HepG2 (cell line): ENCODE measurements around the gene STYX. TPM values are rescaled to one million over a fixed set of nuclear protein-coding genes. Genes with fewer than 3 reads are reported as not detected.

ENCODE experiments used
- ARHGAP35 ChIP-seq: sonication (generic); formaldehyde crosslinking; IDR thresholded peaks from 2 replicates; pipeline ENCODE4 v1.9.0; 2022; ENCODE audit warnings: mild to moderate bottlenecking, inconsistent platforms, moderate library complexity, missing genetic modification reagents, borderline replicate concordance
- DRAP1 ChIP-seq: IDR thresholded peaks from 2 replicates; pipeline ENCODE4 v1.6.1; 2016; ENCODE audit warnings: missing genetic modification reagents, missing compliant biosample characterization
- EED ChIP-seq: sonication (generic); formaldehyde crosslinking; IDR thresholded peaks from 2 replicates; pipeline ENCODE4 v1.5.0; 2020; ENCODE audit warnings: mild to moderate bottlenecking, missing genetic modification reagents
- GZF1 ChIP-seq: sonication (generic); formaldehyde crosslinking; IDR thresholded peaks from 2 replicates; pipeline ENCODE4 v1.5.1; 2020; ENCODE audit warnings: mild to moderate bottlenecking, missing genetic modification reagents
- HNRNPL ChIP-seq: fragments of 200-400 bp; formaldehyde crosslinking; IDR thresholded peaks from 2 replicates; pipeline ENCODE4 v1.6.1; 2017; ENCODE audit warnings: mild to moderate bottlenecking, low read depth, low read length
- KAT7 ChIP-seq: IDR thresholded peaks from 2 replicates; pipeline ENCODE4 v1.6.1; 2018; ENCODE audit warnings: borderline replicate concordance, missing compliant biosample characterization
- KDM5B ChIP-seq: sonication (generic); formaldehyde crosslinking; IDR thresholded peaks from 2 replicates; pipeline ENCODE4 v1.4.0; 2020; ENCODE audit warnings: missing genetic modification reagents, mild to moderate bottlenecking, borderline replicate concordance
- MNT ChIP-seq: fragments of 450-650 bp; IDR thresholded peaks from 2 replicates; pipeline ENCODE4 v1.6.1; 2016
- NRL ChIP-seq: sonication (generic); formaldehyde crosslinking; IDR thresholded peaks from 2 replicates; pipeline ENCODE4 v1.5.0; 2020; ENCODE audit warnings: missing genetic modification reagents, mild to moderate bottlenecking, moderate library complexity, borderline replicate concordance
- POLR2AphosphoS5 ChIP-seq: IDR thresholded peaks from 2 replicates; pipeline ENCODE4 v1.6.1; 2012; ENCODE audit warnings: low read depth, low read length
- TEAD2 ChIP-seq: sonication (generic); formaldehyde crosslinking; IDR thresholded peaks from 2 replicates; pipeline ENCODE4 v1.9.0; 2021; ENCODE audit warnings: missing genetic modification reagents
- ZEB1 ChIP-seq: IDR thresholded peaks from 2 replicates; pipeline ENCODE4 v1.6.1; 2012; ENCODE audit warnings: mild to moderate bottlenecking, low read depth, inconsistent platforms; ENCODE audit not compliant: insufficient replicate concordance
- ZNF142 ChIP-seq: sonication (generic); formaldehyde crosslinking; IDR thresholded peaks from 2 replicates; pipeline ENCODE4 v1.4.0; 2020; ENCODE audit warnings: missing genetic modification reagents
- ZNF281 ChIP-seq: sonication (generic); formaldehyde crosslinking; IDR thresholded peaks from 2 replicates; pipeline ENCODE4 v1.4.0; 2020; ENCODE audit warnings: missing genetic modification reagents, borderline replicate concordance
- ZNF430 ChIP-seq: sonication (generic); formaldehyde crosslinking; IDR thresholded peaks from 2 replicates; pipeline ENCODE4 v1.9.0; 2021; ENCODE audit warnings: mild to moderate bottlenecking, missing genetic modification reagents
- ZNF761 ChIP-seq: sonication (generic); formaldehyde crosslinking; conservative IDR thresholded peaks from 2 replicates; pipeline ENCODE4 v1.4.0; 2020; ENCODE audit warnings: mild to moderate bottlenecking, missing genetic modification reagents
- ZNF775 ChIP-seq: sonication (generic); formaldehyde crosslinking; IDR thresholded peaks from 2 replicates; pipeline ENCODE4 v1.4.0; 2020; ENCODE audit warnings: missing genetic modification reagents, mild to moderate bottlenecking, moderate library complexity, borderline replicate concordance
- ZNF792 ChIP-seq: IDR thresholded peaks from 2 replicates; pipeline ENCODE4 v1.6.1; 2016
- polyA plus RNA-seq, 8 experiments: library from polyadenylated mRNA; depleted of rRNA in 3 of 8; stranded (reverse) in 7 of 8; unstranded in 1 of 8; fragments of >200 nt; fragmentation: Illumina TruSeq in 4 of 8; extraction: Trizol in 4 of 8; gene quantifications; 2 replicates each; pipeline versions ENCODE4 v1.2.1 to v1.2.3, GENCODE V29; 2011 to 2016; ENCODE audit warnings: low read depth in 4 of 8, missing spikeins in 1 of 8, mixed read lengths in 1 of 8; ENCODE audit not compliant: insufficient read depth in 1 of 8
- total RNA-seq, 5 experiments: library from RNA; depleted of rRNA; stranded (reverse); fragments of >200 nt; fragmentation: Illumina TruSeq; extraction: Trizol; gene quantifications; 2 replicates each; pipeline ENCODE4 v1.2.3, GENCODE V29; 2016; ENCODE audit warnings: low read depth in 1 of 5

Gene STYX
- total and polyA plus RNA-seq, 2 of the 13 experiments (the other 11 are each of a cell fraction or from before 2014, with no cell fraction given), result 6.6 to 10.9 TPM

- TF ChIP-seq ZNF142 (CRISPR knock-in tag) (0 out of 2 replicates have a peak, but pooled peaks have one; percentile 34), KDM5B (CRISPR knock-in tag) (peak; percentile 74; the same call in 1 of the 2 replicates), ZNF775 (CRISPR knock-in tag) (no peak), EED (CRISPR knock-in tag) (0 out of 2 replicates have a peak, but pooled peaks have one; percentile 49), POLR2AphosphoS5 (peak; percentile 79), HNRNPL (0 out of 2 replicates have a peak, but pooled peaks have one; percentile 37), ZNF792 (CRISPR knock-in tag) (peak; percentile 71; the same call in 1 of the 2 replicates), ZEB1 (peak; percentile 86), MNT (peak; percentile 55), TEAD2 (CRISPR knock-in tag) (0 out of 2 replicates have a peak, but pooled peaks have one; percentile 30), ZNF430 (CRISPR knock-in tag) (no peak), ZNF761 (0 out of 2 replicates have a peak, but pooled peaks have one; percentile 43), KAT7 (CRISPR knock-in tag) (peak; percentile 98), ARHGAP35 (0 out of 2 replicates have a peak, but pooled peaks have one; percentile 8), GZF1 (CRISPR knock-in tag) (no peak), NRL (CRISPR knock-in tag) (peak; percentile 89), DRAP1 (CRISPR knock-in tag) (peak; percentile 73), ZNF281 (CRISPR knock-in tag) (peak; percentile 59; the same call in 1 of the 2 replicates)
Observed at GRCh38 chr14:52729925-52730708, at the start of gene STYX (continued).
